NCI-H446 (cell line): ENCODE data around the gene MED9.
A peak's percentile ranks its signal among the peaks of the same experiment; 100 is the strongest.
"Not testable (repeated sequence)": the region's sequence is repeated elsewhere in the genome, so short reads cannot be mapped to it uniquely, and the experiment has no call there.

Experiments
- DNase-seq, 2 experiments: peaks; one replicate each; lab custom pipeline; 2025; lab: John Stamatoyannopoulos, UW

Gene MED9

DNA sequence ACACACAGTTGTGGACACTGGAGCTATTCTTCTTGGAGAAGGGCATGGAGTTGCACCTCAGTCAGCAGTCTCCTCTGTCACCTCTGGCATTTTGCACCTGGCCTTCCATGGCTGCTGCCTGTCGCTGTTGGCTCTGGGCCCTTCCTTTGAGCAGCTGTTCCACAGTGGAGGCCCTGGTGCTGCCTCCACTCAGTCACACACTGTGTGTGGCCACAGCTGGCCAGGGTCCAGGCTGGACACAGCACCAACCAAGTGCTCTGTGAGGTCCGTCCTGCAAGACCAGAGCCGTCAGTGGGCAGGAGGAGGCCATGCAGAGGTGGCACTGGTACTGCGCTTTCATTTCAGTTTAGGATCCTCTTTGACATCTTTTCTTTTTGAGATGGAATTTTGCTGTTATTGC lies 21.6 kb upstream of the MED9 start:
- DNase-seq: no peak

DNA sequence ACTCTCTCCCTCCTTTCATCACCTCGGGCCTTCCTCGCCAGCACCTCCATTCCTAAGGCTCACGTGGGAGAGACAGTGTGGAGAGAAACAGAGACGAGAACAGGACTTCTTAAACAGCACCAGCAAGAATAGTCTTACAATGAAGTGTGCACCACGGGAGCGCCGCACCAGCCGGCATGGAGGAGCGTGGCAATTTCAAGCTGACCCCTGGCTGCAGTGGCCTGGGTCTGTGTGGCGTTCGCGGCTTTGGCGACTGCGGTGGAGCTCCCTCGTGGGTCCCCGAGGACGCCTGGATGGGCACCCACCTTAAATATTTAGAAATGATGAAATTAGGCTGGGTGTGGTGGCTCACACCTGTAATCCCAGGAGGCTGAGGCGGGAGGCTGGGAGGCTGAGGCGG lies 20.5 kb upstream of the MED9 start:
- no peak for DNase-seq

DNA sequence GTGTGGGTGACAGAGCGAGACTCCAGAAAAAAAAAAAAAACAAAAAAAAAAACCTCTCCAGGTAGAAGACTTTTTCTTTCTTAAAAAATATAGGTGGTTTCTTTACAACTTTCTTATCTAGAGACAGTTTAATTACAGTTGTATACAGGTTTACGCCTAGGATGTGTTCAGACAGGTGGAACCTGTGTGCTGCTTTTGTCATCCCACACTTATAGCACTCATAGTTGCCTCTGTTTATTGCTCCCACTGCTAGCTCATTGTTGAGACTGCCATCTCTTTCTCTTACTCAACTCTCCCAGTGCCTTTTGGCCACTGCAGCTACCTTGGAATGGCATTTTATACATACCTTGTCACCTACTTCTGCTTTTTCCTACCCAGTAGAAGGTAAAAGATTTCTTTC lies 19.1 kb upstream of the MED9 start:
- DNase-seq: no peak

DNA sequence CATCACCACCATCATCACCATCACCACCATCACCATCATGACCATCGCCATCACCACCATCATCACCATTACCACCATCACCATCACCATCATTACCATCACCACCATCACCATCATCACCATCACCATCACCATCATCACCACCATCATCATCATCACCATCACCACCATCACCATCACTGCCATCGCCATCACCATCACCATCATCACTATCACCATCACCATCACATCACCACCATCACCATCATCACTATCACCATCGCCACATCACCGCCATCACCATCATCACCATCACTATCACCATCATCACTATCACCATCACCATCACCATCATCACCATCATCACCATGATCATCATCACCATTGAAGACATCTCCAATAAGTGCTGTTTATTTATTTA lies 16.8 kb upstream of the MED9 start:
- DNase-seq: no peak

DNA sequence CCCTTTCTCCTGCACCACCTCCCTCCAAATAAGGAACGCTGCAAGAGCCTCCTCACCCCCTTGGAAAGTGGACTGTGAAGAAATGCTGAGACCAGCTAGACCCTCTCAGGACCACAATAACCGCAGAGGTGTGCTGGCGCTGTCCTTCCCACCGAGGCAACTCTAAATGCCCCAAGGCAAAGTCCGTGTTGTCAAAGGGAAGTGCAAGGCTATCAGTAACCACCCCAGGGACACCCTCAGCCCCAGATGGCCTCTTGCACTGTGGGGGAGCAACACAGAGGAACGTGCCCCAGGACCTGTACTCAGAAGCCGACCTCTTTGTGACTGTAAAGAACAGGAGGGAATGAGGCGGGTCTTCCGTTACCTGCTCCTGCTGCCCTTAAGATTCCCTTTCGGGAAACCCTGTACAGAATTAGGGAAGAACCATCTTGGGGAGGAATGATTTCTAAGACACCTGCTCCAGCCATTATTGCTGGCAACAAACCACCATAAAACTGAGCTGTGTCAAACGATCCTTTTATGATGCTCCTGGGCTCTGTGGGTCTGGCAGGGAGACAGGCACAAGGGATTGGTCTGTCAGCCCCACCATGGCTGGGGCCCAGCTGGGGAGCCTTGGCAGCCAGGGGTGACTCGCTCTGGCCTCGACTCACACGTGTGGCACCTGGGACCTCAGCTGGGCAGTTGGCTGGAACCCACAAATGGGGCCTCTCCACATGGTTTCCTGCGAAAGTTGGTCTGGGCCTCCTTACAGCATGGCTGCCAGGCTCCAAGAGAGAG lies 14.6 kb upstream of the MED9 start:
- DNase-seq: peak in 1 of 2 experiments; percentile 14

GRCh38 chr17:17463821-17464220 lies 13.0 kb upstream of the MED9 start:
- no peak for DNase-seq

DNA sequence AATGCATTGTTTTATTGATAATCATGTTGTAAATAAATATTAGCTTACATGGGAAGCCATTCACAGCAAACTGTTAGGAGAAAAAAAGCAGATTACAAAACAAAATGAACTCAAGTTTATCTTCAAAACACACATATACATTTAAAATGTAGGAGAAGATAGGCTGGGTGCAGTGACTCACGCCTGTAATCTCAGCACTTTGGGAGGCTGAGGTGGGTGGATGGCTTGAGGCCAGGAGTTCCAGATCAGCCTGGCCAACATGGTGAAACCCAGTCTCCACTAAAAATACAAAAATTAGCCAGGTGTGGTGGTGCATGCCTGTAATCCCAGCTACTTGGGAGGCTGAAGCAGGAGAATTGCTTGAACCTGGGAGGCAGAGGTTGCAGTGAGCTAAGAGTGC lies 10.9 kb upstream of the MED9 start:
- not testable (repeated sequence) for DNase-seq

- DNase-seq: peak; percentile 48 to 56
Observed at GRCh38 chr17:17466511-17466910, 10.3 kb upstream of the MED9 start.

DNA sequence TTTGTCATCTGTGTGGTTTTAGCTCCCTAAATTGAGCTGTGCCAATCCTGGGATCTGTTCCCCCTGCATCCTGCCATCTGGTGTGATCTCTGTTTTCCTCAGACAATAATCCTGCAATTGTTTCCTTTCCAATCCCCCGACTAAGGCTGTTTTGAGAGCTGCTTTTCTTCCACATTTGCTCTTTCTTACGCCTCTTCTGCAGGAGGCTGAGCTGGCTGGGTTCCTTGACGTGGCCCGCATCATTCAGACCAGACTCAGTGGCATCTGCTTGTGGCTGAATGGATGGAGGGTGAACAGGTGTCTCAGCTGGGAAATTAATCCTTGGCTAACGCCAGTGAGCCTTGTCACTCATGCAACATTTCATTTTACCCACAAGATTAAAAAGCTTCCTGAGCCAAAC lies 9.8 kb upstream of the MED9 start:
- peak; percentile 48 to 50 for DNase-seq

DNA sequence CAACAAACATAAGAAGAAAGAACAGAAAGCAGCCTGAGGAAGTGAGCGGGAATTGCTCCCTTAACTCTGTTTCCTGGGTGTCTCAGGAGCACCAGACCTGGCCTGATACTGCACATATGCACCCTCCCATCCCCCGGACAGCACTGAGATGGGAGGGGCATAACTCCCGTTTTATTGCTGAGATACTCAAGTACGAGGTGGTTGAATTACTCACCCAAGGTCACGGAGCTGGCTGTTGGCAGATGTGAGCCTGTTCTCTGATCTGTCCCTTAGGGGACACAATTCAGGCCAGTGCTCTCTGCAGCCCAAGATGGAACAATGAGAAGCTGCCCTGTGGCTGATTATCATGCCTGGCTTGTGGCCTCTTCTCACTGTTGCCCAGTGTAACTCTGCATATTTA lies 9.1 kb upstream of the MED9 start:
- DNase-seq: no peak

DNA sequence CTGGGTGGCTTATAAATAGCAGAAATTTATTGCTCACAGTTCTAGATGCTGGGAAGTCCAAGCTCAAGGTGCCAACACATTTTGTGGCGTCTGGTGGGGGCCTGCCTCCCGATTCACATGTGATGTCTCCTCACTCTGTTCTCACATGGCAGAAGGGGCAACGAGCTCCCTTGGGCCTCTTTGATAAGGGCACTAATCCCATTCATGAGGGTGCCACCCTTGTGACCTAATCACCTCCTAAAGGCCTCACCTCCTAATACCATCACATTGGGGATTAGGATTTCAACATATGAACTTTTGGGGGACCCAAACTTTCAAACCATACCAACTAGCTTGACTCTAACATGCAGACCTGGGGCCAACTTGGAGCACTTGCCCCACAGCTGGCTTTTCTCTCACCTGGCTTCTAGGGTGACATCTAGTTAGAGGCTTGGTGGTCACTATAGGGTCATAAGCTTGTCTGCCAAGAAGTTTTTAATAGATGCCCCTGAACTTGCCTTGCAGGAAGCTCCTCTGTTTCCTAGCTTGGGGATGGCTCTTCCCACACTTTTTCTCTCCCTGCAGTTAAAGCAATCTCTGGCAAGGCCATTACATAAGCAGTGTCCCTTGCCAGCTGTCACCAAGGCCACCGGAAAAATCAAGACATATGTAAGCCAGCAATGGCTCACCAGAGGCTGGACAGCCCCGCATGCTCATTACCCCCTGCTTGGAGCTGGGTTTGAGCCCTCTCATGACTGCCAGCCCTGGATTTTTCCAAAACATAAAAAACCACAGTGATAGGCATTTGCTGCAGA lies 8.4 kb upstream of the MED9 start:
- DNase-seq: peak in 1 of 2 experiments; percentile 5

DNA sequence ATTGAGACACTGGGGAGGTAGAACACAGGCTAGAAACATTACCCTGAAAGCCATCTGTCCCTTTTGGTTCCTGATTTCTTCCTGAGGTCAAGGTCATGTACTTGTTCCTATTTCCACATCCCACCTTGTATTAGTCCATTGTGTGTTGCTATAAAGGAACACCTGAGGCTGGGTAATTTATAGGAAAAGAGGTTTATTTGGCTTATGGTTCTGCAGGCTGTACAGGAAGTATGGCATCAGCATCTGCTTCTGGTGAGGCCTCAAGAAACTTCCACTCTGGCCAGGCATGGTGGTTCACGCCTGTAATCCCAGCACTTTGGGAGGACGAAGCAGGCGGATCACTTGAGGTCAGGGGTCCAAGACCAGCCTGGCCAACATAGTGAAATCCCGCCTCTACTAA lies 7.4 kb upstream of the MED9 start:
- DNase-seq: no peak

DNA sequence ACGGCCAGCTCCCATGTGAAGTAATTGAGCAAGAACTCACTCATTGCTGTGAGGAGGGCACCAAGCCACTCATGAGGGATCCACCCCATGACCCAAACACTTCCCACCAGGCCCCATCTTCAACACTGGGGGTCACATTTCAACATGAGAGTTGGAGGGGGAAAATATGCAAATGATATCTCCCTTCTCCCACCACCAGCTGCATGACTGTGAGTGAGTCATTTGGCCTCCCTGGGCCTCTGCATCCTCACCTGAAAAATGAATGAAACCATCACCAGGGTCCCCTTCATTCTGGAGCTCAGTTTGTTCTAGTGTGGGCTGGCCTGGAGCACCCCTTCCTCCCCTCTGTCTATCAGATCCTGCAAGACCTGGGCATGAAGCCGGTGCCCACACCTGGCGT lies 6.8 kb upstream of the MED9 start:
- no peak for DNase-seq

GRCh38 chr17:17472333-17472920 lies 4.4 kb upstream of the MED9 start:
- DNase-seq: no peak

DNA sequence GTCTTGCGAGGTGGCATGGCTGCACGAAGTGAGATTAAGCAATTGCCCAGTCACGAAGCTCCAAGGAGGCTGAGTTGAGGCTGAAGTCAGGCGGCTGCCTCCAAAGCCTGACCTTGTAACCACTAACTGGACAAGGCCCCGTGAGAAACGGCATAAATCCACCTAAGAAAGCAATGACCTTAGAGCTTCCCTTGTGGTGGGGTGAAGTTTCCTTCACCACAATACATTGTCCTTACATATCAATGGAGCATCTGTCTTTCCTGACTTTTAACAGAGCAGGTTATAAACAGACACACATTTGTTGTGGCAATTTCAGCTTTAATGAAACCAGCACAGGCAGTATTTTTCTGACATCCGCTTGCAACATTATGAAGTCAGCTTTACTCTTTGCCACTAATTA lies 2.5 kb upstream of the MED9 start:
- no peak for DNase-seq

DNA sequence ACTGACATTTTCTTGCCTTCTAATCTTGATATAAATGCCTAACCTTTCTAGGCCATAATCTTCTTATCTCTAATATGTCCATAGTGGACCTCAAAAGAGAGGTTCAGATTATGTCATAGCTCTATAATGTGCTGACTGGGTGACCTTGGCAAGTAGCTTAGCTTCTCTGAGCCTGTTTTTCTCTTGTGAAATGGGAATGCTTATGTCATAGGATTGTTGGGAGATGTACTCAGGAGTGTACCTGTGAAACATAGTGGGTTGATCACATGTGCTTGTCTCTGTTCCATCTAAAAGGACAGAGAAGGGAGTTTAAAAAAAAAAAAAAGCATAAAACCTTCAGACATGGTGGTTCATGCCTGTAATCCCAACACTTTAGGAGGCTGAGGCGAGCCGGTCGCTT lies 2.4 kb downstream of the MED9 start:
- DNase-seq: no peak

DNA sequence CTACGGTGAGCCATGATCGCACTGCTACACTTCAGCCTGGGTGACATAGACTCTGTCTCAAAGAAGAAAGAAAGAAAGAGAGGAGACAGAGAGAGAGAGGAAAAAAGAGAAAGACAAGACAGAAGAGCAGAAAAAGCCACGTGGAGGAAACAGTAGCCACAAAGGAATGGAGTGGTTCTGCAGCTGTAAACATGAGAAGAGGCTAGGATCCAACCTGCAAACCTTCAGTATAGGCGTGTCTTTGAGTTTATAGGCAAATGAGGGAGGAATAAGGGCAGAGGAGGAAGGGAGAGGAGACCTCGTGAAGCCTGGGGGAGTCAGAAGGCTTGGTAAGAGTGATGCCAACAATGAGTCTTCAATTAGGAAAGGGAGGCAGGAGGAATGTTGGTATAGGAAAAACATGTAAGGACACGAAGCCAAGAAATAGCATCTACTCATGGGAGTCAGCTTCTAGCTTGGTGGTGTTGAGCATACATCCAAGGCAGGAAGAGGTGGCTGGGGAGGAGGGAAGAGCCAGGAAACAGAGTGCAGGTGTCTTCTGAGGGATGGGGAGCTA lies 3.9 kb downstream of the MED9 start:
- no peak for DNase-seq

GRCh38 chr17:17481860-17482259 lies 5.1 kb downstream of the MED9 start:
- no peak for DNase-seq

GRCh38 chr17:17484451-17484899 lies 7.7 kb downstream of the MED9 start:
- no peak for DNase-seq

DNA sequence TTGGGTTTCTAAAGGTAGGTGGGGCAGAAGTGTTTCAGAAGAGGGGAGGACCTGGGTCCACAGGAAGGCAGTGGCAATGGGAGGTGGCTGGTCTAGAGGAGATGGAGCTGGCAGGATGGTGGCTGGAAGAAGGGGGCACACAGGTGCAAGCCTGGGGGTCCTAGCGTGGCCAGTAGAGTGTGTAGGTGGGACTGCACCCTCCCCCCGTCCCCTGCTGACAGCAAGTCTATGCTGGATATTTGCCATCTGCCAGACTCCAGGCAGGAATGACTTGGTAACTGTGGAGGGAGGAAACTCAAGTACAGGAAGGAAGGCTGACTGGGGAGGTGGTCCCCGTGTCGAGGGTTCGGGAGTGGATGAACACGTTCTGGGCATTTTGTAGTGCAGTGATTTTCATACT lies 8.6 kb downstream of the MED9 start:
- DNase-seq: no peak

DNA sequence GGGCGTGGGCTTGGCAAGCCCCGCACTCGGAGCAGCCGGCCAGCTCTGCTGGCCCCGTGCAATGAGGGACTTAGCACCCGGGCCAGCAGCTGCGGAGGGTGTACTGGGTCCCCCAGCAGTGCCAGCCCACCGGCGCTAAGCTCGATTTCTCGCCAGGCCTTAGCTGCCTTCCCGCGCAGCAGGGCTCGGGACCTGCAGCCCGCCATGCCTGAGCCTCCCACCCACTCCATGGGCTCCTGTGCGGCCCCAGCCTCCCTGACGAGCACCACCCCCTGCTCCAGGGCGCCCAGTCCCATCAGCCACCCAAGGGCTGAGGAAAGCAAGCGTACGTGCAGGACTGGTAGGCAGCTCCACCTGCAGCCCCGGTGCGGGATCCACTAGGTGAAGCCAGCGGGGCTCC lies 9.6 kb downstream of the MED9 start:
- not testable (repeated sequence) for DNase-seq

GRCh38 chr17:17487998-17488397 lies 11.2 kb downstream of the MED9 start:
- DNase-seq: no peak

GRCh38 chr17:17491031-17491471 lies 14.3 kb downstream of the MED9 start:
- no peak for DNase-seq
